Uterus (tissue), 4 donors: ENCODE results near the gene CCDC102B. TPM values are rescaled to one million over a fixed set of nuclear protein-coding genes. Genes with fewer than 3 reads are reported as not detected.
"Not testable (repeated sequence)": the region's sequence is repeated elsewhere in the genome, so short reads cannot be mapped to it uniquely, and the experiment has no call there.

Experiments
- DNase-seq, 2 donors: peaks; one replicate each; pipeline ENCODE4 v3.0.0-alpha.2; 2019 to 2020
- H3K27ac ChIP-seq, 2 donors: fragments of 200-600 bp; sonication (generic); 1 replicate in 1 of 2; 2 replicates in 1 of 2; pipeline ENCODE4 v1.5.1; 2016 to 2018
- H3K27me3 ChIP-seq, 2 donors: fragments of 200-600 bp; sonication (generic); one replicate each; pipeline ENCODE4 v1.5.1; 2018 to 2019; ENCODE audit warnings: control low read depth in 1 of 2
- H3K36me3 ChIP-seq, 2 donors: fragments of 200-600 bp; sonication (generic); one replicate each; pipeline ENCODE4 v1.5.1; 2019; ENCODE audit warnings: control low read depth in 1 of 2
- H3K4me1 ChIP-seq, 2 donors: fragments of 200-600 bp; sonication (generic); one replicate each; pipeline ENCODE4 v1.5.1; 2018 to 2019; ENCODE audit warnings: control low read depth in 1 of 2
- H3K4me3 ChIP-seq, 2 donors: fragments of 200-600 bp; sonication (generic); 1 replicate in 1 of 2; 2 replicates in 1 of 2; pipeline ENCODE4 v1.5.1; 2018 to 2019; ENCODE audit warnings: mild to moderate bottlenecking in 1 of 2
- H3K9me3 ChIP-seq, 2 donors: fragments of 200-600 bp; sonication (generic); one replicate each; pipeline ENCODE4 v1.5.1; 2019; ENCODE audit warnings: control low read depth in 1 of 2
- POLR2A ChIP-seq, 2 donors: fragments of 450-650 bp; IDR thresholded peaks; one replicate each; pipeline ENCODE4 v1.6.1; 2016; ENCODE audit warnings: antibody characterized with exemption in 2 of 2, mild to moderate bottlenecking in 1 of 2, moderate library complexity in 1 of 2
- intact Hi-C: fragments of 100-400 bp; cut with DNase I; formaldehyde crosslinking; loops from one replicate; pipeline ENCODE4 v1.15.1; 2023; ENCODE audit warnings: low total_unique reads
- total RNA-seq, 4 donors: library from RNA; depleted of rRNA in 3 of 4; stranded (reverse); fragments of >200 nt in 3 of 4; gene quantifications; one replicate each; pipeline versions ENCODE4 v1.1.0 to v1.2.4, GENCODE V29; 2014 to 2023
- TF ChIP-seq, protein P1 (sequence below), 4 experiments: fragments of 200-600 bp in 2 of 4; fragments of 450-650 bp in 2 of 4; sonication (generic) in 2 of 4; IDR thresholded peaks; one replicate each; pipeline ENCODE4 v1.5.1; 2016 to 2019; ENCODE audit warnings: antibody characterized with exemption in 4 of 4, mild to moderate bottlenecking in 2 of 4, moderate library complexity in 1 of 4
- donor health status: DM: yes; HTN: yes; CAD: no.

CCDC102B gene
- total RNA-seq, 4 donors from 2014 or later = 0.77 to 39.7 (median 3.2) TPM; not detected in 1

DNA sequence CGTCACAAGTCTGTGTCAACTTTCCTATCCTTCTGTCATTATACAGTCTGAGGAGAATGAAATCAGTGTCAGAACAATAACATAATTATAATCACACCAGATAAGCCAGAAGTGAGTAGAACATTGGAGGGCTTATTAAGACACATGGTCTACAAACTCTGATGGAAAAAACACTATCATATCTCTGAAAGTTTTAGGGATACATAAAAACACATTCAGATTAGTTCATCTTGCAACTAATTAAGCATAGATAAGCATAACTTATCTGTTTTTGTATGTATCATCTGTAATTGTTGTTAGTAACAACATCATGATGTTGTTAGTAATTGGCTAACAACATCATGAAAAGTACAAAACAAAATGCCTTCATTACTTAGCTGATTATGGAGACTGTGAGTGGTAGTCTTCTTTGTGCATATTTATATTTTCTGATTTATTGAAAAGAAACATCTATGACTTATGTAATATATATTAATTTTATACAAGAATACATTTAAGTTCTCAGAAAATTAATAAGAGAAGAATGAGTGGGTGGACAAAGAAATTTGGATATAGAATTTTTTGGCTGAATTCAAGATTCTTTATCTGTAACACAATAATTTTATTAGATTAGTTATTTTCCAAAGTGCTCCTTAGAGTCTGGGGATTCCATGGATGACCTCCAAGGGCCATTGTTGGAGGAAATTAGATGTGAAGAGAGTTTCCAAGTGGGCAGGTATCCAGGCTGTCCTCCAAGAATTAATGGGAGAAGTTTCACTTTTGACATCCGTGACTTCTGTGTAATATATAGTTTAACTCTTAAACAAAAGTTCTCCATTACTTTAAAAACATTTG is 16.9 kb upstream of the CCDC102B start:
- TF ChIP-seq, protein P1, sequence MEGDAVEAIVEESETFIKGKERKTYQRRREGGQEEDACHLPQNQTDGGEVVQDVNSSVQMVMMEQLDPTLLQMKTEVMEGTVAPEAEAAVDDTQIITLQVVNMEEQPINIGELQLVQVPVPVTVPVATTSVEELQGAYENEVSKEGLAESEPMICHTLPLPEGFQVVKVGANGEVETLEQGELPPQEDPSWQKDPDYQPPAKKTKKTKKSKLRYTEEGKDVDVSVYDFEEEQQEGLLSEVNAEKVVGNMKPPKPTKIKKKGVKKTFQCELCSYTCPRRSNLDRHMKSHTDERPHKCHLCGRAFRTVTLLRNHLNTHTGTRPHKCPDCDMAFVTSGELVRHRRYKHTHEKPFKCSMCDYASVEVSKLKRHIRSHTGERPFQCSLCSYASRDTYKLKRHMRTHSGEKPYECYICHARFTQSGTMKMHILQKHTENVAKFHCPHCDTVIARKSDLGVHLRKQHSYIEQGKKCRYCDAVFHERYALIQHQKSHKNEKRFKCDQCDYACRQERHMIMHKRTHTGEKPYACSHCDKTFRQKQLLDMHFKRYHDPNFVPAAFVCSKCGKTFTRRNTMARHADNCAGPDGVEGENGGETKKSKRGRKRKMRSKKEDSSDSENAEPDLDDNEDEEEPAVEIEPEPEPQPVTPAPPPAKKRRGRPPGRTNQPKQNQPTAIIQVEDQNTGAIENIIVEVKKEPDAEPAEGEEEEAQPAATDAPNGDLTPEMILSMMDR (IDR thresholded peaks at IDR 0.05) = no peak
- TF ChIP-seq POLR2A (IDR thresholded peaks at IDR 0.05) = no peak
- H3K36me3 ChIP-seq = no peaks in the 10 kb centered on the region
- H3K27me3 ChIP-seq = no peaks in the 10 kb centered on the region
- no peaks in the 10 kb centered on the region for H3K9me3 ChIP-seq
- intact Hi-C loops = no loop called here
- H3K4me1 ChIP-seq = no peaks in the 10 kb centered on the region
- DNase-seq = no peak
- no peak overlapping the region for H3K27ac ChIP-seq
- H3K4me3 ChIP-seq = no peak overlapping the region

DNA sequence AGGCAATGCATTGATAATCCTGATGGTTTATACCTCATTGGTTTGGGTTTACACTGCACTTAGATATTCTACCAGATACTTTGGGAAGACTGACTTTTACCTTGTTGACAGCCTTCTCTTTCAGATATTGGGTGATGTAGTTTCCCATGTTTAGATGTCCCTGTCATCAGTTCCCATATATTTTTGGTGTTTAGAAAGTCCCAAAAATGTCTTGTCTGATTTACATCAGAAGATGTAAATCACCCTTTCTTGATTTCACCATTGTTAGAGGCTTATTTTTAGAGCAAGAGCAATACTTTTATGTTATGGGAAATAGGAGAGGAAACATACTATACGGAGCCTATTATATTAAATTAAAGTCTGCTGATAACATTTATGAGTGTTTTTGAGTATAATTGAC is 14.4 kb upstream of the CCDC102B start:
- H3K36me3 ChIP-seq = no peaks in the 10 kb centered on the region
- no peaks in the 10 kb centered on the region for H3K27me3 ChIP-seq
- no peak overlapping the region for H3K27ac ChIP-seq
- TF ChIP-seq, protein P1 (IDR thresholded peaks at IDR 0.05) = no peak
- TF ChIP-seq POLR2A (IDR thresholded peaks at IDR 0.05) = no peak
- H3K9me3 ChIP-seq = no peaks in the 10 kb centered on the region
- H3K4me3 ChIP-seq = no peak overlapping the region
- no peaks in the 10 kb centered on the region for H3K4me1 ChIP-seq
- intact Hi-C loops = no loop called here
- no peak for DNase-seq

DNA sequence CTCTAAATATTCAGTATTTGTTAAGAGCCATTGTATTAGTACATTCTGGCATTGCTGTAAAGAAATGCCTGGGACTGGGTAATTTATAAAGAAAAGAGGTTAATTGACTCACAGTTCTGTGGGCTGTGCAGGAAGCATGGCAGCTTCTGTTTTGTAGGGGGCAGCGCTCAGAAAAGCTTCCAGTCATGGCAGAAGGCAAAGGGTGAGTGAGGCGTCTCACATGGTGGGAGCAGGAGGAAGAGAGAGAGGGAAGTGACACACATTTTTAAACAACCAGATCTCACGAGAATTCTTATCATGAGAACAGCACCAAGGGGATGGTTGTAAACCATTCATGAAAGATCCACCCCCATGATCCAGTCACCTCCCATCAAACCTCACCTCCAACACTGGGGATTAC is 13.8 kb upstream of the CCDC102B start:
- H3K9me3 ChIP-seq = no peaks in the 10 kb centered on the region
- intact Hi-C loops = no loop called here
- H3K27ac ChIP-seq = no peak overlapping the region
- no peak for DNase-seq
- no peaks in the 10 kb centered on the region for H3K36me3 ChIP-seq
- no peaks in the 10 kb centered on the region for H3K27me3 ChIP-seq
- no peaks in the 10 kb centered on the region for H3K4me1 ChIP-seq
- no peak overlapping the region for H3K4me3 ChIP-seq
- TF ChIP-seq, protein P1 (IDR thresholded peaks at IDR 0.05) = no peak
- TF ChIP-seq POLR2A (IDR thresholded peaks at IDR 0.05) = no peak

DNA sequence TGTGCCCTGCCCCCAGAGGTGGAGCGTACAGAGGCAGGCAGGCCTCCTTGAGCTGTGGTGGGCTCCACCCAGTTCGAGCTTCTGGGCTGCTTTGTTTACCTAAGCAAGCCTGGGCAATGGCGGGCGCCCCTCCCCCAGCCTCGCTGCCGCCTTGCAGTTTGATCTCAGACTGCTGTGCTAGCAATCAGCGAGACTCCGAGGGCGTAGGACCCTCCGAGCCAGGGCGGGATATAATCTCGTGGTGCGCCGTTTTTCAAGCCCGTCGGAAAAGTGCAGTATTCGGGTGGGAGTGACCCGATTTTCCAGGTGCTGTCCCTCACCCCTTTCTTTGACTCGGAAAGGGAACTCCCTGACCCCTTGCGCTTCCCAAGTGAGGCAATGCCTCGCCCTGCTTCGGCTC is 7.6 kb upstream of the CCDC102B start:
- H3K36me3 ChIP-seq, H3K27ac ChIP-seq, intact Hi-C loops, DNase-seq, H3K9me3 ChIP-seq, H3K4me1 ChIP-seq, H3K4me3 ChIP-seq, H3K27me3 ChIP-seq: not testable (repeated sequence)

DNA sequence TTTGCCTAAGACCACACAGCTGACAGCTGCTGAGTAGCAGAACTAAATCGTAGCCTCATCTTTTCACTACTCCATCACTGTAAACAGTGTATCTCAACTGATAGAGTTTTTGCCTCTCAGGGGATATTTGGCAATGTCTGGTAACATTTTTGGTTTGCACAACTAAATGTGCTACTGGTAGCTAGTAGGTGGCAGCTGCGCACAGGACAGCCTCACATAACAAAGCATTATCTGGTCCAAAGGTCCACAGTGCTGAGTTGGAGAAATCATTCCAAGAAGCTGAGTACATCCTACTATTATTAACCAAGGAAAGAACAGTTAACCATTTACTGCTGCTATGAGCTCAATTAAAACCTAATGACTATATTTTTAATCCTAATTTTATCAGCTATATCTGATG is 6.1 kb upstream of the CCDC102B start:
- TF ChIP-seq, protein P1 (IDR thresholded peaks at IDR 0.05) = no peak
- TF ChIP-seq POLR2A (IDR thresholded peaks at IDR 0.05) = no peak
- H3K36me3 ChIP-seq = no peaks in the 10 kb centered on the region
- intact Hi-C loops = no loop called here
- H3K27me3 ChIP-seq = no peaks in the 10 kb centered on the region
- H3K27ac ChIP-seq = no peak overlapping the region
- H3K4me3 ChIP-seq = no peak overlapping the region
- H3K4me1 ChIP-seq = no peaks in the 10 kb centered on the region
- no peaks in the 10 kb centered on the region for H3K9me3 ChIP-seq
- no peak for DNase-seq
